NCI-H524 (cell line): Measurements from ENCODE around the gene KRT79.
A peak's percentile ranks its signal among the peaks of the same experiment; 100 is the strongest.
"Not testable (repeated sequence)": the region's sequence is repeated elsewhere in the genome, so short reads cannot be mapped to it uniquely, and the experiment has no call there.

Experiments
- DNase-seq, 2 experiments: peaks; one replicate each; lab custom pipeline; 2025; lab: John Stamatoyannopoulos, UW

The KRT79 gene

DNA sequence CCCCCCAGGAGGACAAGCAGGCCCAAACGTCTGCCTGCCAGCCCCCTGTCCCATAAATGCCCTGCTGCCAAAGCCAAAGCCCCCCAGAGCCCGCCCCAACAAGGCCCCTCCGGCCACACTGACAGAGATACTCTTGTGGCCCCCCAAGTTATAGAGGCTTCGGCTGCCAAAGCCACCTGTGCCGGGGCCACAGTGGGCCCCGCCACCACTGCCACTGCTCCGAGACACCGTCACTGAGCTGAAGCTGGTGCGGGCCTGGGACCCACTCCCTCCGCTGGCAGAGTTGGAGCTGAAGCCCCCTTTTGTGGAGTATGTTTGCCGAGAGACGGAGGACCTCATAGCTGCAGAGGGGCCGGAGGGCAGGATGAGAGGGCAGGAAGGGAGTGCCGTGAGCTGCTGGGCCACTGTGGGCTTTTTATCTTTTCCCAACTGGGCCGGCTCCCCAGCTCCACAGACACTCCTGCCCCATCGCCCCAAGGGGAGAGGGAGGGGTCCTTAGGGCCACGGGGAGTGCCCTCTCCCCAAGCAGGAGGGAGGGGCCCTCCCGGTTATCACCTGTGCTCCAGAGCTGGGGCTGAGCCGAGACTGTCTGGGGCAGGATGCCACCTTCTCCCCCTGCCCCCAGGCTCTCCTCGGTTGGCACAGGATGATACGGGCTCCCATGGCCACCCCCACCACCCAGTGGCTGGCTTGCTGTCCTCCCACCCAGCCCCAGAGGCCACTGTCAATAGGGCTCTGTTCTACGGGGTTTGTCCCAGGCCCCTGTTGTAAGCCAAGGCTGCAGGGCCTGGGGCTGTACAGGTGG is at the start of gene KRT79:
Gene KRT79 (minus strand): TSS at position 390 of the 805 bp plus-strand sequence. CDS start 51 bp downstream, at position 339.
- no peak for DNase-seq

DNA sequence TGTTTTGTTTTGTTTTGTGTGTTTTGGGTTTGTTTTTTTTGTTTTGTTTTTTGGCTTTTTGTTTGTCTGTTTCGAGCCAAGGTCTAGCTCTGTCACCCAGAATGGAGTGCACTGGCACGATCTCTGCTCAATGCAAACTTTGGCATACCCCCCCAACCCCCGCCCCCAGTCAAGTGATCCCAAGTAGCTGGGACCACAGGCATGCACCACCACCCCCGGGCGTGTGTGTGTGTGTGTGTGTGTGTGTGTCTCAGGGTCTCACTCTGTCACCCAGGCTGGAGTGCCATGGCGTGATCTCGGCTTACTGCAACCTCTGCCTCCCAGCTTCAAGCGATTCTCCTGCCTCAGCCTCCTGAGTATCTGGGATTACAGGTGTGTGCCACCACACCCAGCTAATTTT is 46.4 kb upstream of the KRT79 start:
- DNase-seq, result not testable (repeated sequence)

DNA sequence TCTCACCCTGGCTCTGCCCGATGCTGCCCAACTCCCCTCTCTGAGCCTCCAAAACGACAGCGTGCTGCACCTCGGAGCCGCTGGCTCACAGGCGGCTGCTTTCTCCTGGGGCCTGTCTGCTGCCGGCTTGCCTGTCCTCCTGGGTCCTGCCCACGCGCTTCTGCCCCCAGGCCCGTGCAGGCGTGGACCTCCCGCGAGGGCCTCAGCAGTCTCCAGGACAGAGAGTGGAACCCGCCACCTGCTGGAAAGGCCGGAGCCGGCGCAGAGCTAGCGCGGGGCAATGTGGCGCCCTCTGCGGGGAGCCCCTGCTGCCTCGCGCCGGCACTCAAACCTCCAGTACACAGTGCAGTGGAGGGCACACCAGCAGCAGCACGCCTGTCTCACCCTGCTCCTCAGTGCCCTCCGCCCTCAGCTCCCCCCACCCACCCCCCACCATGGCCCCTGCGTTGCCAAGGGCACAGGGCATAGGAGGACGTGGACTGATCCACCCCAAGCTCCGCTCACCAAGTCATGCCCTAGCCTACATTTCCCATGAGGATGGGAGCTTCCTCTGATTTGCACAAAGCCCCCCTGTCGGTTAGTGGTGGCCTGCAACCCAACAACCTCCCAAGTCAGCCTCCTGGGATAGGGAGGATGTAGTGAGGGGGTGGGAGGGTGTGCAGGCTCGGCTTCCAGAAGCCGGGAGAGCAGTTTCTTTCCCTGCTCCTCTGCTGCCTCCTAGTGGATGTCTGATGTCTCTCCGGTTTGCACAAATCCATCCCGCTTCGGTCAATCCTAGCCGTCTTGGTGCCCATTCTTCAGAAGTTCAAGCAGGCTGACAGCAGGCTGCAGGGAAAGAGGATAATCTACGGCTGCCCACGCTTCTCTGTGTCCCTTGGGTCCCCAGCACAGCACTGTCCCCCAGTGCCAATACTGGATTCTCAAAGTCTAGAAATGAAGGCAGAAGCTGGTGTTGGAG is 45.6 kb upstream of the KRT79 start:
- DNase-seq, result peak; percentile 93 to 95

GRCh38 chr12:52878507-52879393 is 44.6 kb upstream of the KRT79 start:
- peak in 1 of 2 experiments; percentile 49 for DNase-seq

DNA sequence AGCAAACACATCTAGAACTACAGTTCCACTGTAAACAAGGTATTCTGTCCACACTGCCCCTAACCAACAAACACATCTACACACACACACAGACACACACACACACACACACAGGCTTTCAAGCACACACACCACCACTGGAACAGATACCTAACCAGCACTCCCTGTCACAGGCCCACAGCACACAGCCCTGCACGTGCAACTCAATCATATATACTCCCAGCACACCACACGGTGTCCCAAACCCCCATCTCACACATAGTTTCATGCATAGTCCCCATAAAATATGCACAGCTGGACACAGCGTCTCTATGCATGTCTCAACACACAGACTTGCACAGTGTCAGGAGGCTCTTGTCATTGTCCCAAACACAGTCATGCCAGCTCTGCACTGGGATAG is 43.1 kb upstream of the KRT79 start:
- no peak for DNase-seq

DNA sequence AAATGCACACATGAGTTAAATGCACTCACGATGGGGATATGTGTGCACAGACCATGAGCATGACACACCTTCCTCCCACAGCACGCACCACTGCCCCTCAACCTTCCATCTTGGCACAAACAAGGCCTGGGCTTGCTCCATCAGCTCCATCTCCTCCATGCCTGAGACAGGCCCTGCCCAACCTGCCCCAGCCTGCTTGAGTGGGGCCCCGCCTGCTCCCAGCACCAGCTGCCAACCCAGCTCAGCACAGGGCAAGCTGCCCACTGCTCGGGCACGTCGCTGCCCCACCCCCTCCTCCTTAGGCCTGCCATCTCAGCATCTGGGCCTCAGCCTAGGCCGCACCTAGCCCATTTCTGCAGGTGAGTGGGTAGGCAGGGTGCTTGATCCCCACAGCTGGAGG is 42.3 kb upstream of the KRT79 start:
- peak; percentile 41 to 83 for DNase-seq

DNA sequence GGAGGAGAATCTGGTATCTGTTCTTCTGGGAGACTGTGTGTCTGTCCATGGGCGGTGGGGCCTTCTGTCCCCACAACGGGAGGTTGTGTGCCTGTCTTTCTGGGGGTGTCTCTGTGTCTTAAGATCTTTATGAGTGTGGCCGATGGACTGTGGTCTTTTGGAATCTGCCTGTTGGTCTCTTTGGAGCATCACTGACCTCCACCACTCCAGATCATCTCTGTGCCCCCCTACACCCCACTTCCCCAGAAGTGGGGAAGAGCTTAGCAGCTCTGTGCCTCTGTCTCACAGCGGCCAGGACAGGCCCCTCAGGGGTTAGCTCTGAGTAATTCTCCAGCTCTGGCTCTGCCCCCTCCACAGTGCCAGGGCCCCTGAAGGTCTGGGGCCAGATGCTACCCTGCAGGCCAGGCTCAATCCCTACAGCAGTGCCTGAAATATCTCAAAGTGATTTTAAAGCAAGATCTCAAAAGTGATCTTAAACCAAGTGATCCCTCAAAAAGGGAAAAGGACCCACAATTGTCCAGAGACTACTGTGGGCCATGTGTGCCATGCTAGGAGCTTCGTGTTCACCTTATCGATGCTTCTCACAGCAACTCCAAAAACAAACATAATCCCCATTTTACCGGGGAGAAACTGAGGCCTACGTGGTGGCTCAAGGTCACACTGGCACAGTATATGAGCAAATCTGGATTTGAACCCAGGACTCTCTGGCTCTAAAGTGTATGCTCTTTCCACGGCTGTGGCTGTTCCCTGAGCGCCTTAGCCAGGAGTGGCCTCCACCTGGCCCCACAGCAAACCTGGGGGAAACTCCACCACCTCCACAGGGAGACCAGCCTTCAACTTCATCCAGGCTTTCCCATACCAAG is 40.7 kb upstream of the KRT79 start:
- no peak for DNase-seq

DNA sequence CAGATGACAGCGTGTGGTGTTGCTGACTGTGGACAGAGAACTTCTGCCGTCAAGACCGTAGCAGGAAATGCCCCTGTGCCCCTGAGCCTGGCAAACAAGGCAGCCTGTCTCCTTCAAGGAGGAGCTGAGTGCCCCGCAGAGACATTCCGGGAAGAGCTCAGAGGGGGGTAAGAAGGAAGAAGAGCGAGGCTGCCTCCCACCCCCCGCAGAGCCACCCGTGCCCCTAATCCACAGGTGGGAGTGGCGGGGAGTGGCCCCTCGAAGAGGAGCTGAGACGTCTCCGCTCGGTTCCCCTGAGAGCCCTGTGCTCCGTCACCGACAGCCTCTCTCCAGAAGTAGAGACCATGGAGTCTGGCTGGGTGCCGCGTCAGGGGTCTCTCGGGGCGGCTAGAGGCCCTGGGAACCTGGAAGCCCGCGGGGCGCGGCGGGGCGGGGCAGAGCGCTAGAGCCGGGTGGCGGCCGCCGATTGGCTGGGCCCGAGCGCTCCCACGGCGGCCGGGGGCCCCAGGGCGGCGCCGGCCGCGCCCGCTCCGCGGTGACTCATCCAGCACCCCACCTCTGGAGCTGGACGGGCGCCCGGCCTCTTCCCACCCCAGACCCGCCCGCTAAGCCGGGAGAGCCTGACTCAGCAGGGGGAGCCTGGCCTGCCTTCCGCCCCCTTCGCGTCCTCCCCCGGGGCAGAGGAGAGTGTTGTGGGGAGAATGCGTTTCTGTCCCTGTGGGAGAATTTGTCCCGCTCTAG is 39.9 kb upstream of the KRT79 start:
- peak in 1 of 2 experiments; percentile 53 for DNase-seq

DNA sequence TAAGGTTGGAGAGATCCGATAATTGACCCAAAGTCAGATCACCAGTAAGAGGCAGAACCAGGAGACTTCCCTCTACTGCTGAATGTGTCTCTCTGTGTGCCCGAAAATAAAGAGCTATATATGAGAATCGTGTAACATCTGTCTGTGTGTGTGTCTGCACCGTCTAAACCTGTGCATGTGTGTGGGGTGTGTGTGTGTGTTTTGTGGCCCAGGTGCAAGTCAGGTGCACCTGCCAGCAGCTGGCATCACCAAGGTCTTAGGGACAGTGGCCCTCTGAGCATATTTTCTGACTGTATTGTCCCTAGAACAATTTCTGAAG is 39.4 kb upstream of the KRT79 start:
- no peak for DNase-seq

- DNase-seq, result no peak
These were observed 38.7 kb upstream of the KRT79 start for GRCh38 chr12:52872644-52873389.

- no peak for DNase-seq
These were observed 37.4 kb upstream of the KRT79 start for GRCh38 chr12:52871291-52872039.

DNA sequence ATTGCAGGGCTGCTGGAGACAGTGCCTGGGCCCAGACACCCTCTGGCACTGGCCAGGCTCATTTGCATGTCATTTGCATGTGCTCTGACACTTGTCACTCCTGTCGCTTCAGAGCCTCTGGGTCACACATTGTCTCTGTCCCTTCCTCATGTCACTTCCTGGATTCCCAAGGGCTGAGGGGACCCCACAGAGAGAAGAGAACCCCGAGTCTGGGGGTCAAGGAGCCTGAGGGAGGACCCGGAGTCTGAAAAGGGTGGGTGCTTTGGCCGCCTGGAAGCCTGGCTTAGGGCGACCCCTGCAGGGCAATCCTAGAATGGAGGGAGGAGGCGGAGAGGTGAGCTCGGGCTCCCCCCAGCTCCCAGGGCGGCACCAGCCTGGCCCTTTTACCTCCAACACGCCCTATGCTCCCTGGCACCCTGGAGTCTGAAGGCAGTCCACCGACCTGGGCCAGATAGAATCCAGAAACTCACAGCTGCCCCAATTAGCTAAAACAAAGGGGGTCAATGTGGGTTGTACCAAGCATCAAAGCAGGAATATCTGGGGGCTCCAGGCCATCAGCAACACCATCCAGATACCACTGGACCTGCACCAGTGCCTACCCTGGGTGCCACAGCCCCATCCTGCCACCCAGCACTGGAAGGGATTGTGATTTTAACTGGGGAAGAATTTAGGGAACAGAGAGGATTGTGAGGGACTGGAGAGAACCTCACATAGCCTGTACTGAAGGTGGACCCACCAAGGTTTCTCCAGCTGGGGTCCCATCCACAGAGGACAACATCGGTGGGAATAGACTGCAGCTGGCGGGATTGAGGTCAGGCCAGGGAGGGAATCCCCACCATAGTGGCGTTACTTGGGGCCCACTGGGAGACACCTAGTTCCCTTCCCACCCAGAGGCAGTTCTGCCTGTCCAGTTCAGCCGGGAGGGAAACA is 36.5 kb upstream of the KRT79 start:
- peak; percentile 34 to 58 for DNase-seq

DNA sequence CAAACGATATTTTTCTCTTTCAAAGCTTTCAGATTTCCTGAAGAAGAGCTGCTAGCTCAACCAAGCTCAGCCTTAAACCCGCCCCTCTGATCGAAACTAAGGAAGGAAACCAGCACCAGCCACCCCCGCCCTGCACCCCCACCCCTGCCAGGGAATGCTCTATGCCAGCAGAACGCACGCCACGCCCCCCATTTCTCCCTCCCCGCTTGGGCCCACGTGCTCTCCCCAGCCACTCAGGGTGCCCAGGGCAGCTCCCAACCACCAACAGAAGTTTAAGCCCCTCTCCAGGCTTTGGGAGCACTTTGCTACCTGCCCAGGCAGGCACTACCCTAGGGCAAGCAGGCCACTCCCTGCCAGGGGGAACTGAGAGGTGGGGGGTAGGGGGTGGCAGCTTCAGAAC is 33.5 kb upstream of the KRT79 start:
- DNase-seq, result no peak

DNA sequence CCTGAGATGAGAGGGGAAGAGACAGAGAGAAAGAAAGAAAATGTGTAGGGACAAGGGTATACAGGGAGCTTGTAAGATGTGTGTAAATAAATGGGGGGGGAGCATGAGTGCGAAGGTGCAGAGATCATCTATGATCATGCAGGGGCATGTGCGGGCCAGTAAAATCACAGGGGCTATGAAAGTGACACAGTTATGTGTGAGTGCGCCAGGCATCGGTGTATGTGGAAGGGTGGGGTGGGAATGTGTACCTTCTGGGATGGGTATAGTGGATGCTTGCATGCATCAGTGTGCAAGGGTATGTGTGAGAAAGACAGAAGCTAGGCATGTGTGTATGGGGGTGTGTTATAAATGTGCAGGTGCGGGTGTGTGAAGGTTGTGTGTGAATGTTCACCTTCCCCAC is 33.0 kb upstream of the KRT79 start:
- no peak for DNase-seq

GRCh38 chr12:52865090-52865944 is 31.2 kb upstream of the KRT79 start:
- peak; percentile 71 to 87 for DNase-seq

- no peak for DNase-seq
These were observed 27.9 kb upstream of the KRT79 start for GRCh38 chr12:52862023-52862422.

- no peak for DNase-seq
These were observed 27.4 kb upstream of the KRT79 start for GRCh38 chr12:52861511-52861910.
